HG03066 (cell line): Measurements from ENCODE around the gene CDPF1.
"Not testable (repeated sequence)": the region's sequence is repeated elsewhere in the genome, so short reads cannot be mapped to it uniquely, and the experiment has no call there.

ENCODE experiments used
- ATAC-seq: cut with Tn5 transposase; IDR thresholded peaks from one replicate; pipeline ENCODE4 v1.9.1; 2021; ENCODE audit warnings: low read depth; ENCODE audit not compliant: unreplicated experiment

Gene CDPF1

GRCh38 chr22:46281866-46282678, 32.0 kb upstream of the CDPF1 start:
- ATAC-seq = no peak

- no peak for ATAC-seq
Measured at GRCh38 chr22:46280999-46281623, 31.0 kb upstream of the CDPF1 start.

GRCh38 chr22:46280063-46280817, 30.1 kb upstream of the CDPF1 start:
- ATAC-seq = no peak

GRCh38 chr22:46278656-46279645, 28.9 kb upstream of the CDPF1 start:
- no peak for ATAC-seq

- no peak for ATAC-seq
Measured at GRCh38 chr22:46276563-46276962, 26.5 kb upstream of the CDPF1 start.

GRCh38 chr22:46275455-46276122, 25.5 kb upstream of the CDPF1 start:
- no peak for ATAC-seq

- no peak for ATAC-seq
Measured at GRCh38 chr22:46274381-46274780, 24.3 kb upstream of the CDPF1 start.

- no peak for ATAC-seq
Measured at GRCh38 chr22:46273432-46274148, 23.5 kb upstream of the CDPF1 start.

- ATAC-seq = no peak
Measured at GRCh38 chr22:46272762-46273431, 22.8 kb upstream of the CDPF1 start.

- no peak for ATAC-seq
Measured at GRCh38 chr22:46272196-46272595, 22.1 kb upstream of the CDPF1 start.

GRCh38 chr22:46269564-46269963, 19.5 kb upstream of the CDPF1 start:
- no peak for ATAC-seq

- ATAC-seq = peak; percentile 76
Measured at GRCh38 chr22:46267431-46268279, 17.6 kb upstream of the CDPF1 start, which contains the start of gene TTC38. Gene TTC38 (plus strand): TSS chr22:46268008. CDS start chr22:46268040, 32 bp downstream.

GRCh38 chr22:46265627-46266026, 15.5 kb upstream of the CDPF1 start:
- not testable (repeated sequence) for ATAC-seq

GRCh38 chr22:46264520-46264919, 14.4 kb upstream of the CDPF1 start:
- not testable (repeated sequence) for ATAC-seq

GRCh38 chr22:46263216-46263590, 13.1 kb upstream of the CDPF1 start, which contains the start of gene PKDREJ:
Gene PKDREJ (minus strand): TSS chr22:46263343. CDS start chr22:46263322, 21 bp downstream.
- ATAC-seq = no peak

- no peak for ATAC-seq
Measured at GRCh38 chr22:46262449-46263215, 12.5 kb upstream of the CDPF1 start.

GRCh38 chr22:46260038-46260437, 9.9 kb upstream of the CDPF1 start:
- no peak for ATAC-seq
